GM21515 (cell line): Measurements from ENCODE around the gene LMO4.

Experiments
- ATAC-seq: cut with Tn5 transposase; IDR thresholded peaks from one replicate; pipeline ENCODE4 v1.9.1; 2021; ENCODE audit not compliant: unreplicated experiment

The LMO4 gene

GRCh38 chr1:87328272-87329050 is at the start of gene LMO4:
TSS of gene LMO4 (plus strand) at chr1:87328880. CDS start at chr1:87332016, 3,136 bp downstream.
- ATAC-seq = peak; percentile 79

GRCh38 chr1:87279536-87279875 is 49.2 kb upstream of the LMO4 start:
- ATAC-seq = no peak

GRCh38 chr1:87279966-87280535 is 48.6 kb upstream of the LMO4 start:
- no peak for ATAC-seq

GRCh38 chr1:87284456-87285240 is 44.0 kb upstream of the LMO4 start:
- ATAC-seq = no peak

- ATAC-seq = no peak
These were observed 37.6 kb upstream of the LMO4 start for GRCh38 chr1:87291107-87291506.

- peak; percentile 74 for ATAC-seq
These were observed 35.8 kb upstream of the LMO4 start for GRCh38 chr1:87292684-87293493.

- no peak for ATAC-seq
These were observed 34.0 kb upstream of the LMO4 start for GRCh38 chr1:87294633-87295032.

GRCh38 chr1:87295445-87296110 is 33.1 kb upstream of the LMO4 start:
- no peak for ATAC-seq

- no peak for ATAC-seq
These were observed 32.5 kb upstream of the LMO4 start for GRCh38 chr1:87296206-87296605.

GRCh38 chr1:87299661-87300060 is 29.0 kb upstream of the LMO4 start:
- ATAC-seq = no peak

GRCh38 chr1:87300628-87301027 is 28.1 kb upstream of the LMO4 start:
- ATAC-seq = no peak

GRCh38 chr1:87305151-87305550 is 23.5 kb upstream of the LMO4 start:
- ATAC-seq = no peak

- ATAC-seq = no peak
These were observed 22.9 kb upstream of the LMO4 start for GRCh38 chr1:87305762-87306161.

- no peak for ATAC-seq
These were observed 21.4 kb upstream of the LMO4 start for GRCh38 chr1:87307306-87307705.

GRCh38 chr1:87307931-87308330 is 20.7 kb upstream of the LMO4 start:
- no peak for ATAC-seq

GRCh38 chr1:87314091-87314490 is 14.6 kb upstream of the LMO4 start:
- no peak for ATAC-seq

- ATAC-seq = peak; percentile 68
These were observed 10.5 kb upstream of the LMO4 start for GRCh38 chr1:87318056-87318650.

GRCh38 chr1:87318806-87319205 is 9.9 kb upstream of the LMO4 start:
- no peak for ATAC-seq

GRCh38 chr1:87325982-87326738 is 2.5 kb upstream of the LMO4 start:
- ATAC-seq = no peak
